ENCODE measurements around the gene CLMN.

CLMN gene

DNA sequence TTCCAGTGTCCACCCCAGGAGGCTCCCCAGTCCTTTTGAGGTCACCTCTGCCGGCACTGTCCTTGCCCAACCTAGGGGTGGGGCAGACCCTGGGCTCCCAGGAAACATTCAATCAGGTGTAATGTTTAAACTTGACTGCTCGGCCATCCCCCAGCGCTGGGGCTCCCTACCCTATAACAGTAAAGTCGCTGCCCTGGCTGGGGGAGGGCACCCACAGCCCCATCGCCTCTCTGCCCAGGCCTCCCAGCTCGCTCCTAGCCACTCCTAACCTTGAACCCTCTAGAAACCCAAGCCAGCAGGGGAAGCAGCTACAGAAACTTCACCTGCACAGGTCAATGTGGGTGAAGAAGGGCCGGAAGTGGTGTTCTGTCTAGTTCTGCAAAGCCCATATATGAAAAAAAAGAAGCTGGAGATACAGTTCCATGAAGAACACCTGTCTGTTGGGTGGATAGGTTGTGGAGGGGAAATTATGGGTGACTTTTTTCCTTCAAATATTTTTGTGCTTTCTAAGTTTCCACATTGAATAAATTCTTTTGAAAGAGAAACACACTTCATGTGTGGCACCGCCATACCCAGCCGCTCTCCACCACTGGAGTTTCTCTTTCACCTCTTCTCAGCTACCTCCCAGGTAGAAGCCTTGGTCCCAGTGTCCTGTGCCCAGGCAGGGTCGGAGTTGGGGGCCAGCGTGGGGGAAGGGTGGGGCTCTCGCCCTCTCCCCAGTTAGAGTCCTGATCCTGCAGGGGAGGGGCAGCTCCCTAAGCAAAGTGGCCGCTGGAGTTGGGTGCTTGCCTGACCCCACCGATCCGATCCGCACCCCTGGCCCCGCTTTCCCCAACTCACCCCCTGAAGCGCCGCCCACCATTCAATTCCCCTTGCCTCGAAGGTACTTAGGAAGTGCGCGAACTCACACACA, 1.1 kb downstream of the CLMN start:
- DNase-seq, result no peak

DNA sequence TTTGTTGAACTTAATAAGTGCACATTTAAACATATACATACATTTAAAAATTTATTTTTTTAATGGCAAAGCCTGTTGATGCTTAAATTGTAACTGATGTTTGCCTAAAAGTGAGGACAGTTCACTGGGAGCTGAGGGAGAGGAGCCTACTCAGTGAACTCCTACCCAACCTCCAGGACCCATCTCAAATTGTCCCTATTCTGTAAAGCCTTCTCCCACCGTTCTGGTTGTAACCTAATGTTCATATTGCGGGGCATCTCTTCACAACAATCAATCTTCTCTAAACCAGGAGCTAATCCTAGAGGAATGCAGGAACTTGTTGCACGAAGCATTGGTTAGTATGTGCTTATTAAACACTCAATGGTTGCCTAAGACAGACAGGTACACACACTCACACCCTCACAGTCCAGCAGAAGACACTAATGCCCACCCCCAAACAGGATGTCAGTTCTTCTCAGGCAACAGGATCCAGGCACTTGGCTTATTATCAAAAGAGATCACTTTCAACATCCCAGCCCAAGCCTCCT, 1.8 kb downstream of the CLMN start:
- no peak for DNase-seq

- no peak for DNase-seq
These were observed 2.9 kb downstream of the CLMN start for GRCh38 chr14:95316821-95317220.

DNA sequence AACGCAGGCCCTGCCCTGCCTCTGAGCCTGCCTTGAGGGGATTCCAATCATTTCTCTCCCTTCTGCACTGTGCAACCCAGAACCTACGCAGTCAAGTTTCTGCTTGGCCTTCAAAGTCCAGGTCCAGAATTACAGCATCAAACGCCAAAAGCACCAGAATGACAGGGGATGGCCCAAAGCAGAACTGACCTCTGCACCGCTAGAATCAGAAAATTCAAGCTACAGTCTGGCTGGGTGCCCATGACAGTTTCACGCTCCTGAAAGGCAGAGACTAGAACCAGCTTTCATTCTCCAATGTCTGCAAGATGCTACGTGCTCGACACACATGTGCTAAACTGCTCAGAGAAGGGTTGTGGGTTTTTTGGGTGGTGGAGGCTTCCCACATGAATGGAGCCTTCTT, 4.1 kb downstream of the CLMN start:
- DNase-seq, result no peak

DNA sequence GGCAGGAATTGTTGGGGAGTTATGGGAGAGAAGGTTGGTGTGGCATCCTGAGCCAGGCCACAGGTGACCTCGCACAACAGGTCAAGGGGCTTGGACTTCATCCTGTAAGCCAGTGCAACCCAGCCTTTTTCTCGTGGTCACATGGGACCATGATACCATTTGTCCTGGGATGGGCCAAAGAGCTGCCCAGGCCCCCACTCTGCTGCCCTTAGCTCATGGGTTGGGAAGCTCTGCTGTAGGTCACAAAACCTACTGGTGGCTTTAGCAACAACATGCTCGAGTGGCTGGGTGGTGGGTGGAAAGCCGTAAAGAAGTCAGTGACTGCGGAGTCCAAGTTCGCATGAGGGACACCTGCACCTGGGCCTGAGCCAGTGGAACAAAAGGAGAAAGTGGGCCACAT, 4.6 kb downstream of the CLMN start:
- DNase-seq, result no peak

GRCh38 chr14:95314609-95315008, 5.1 kb downstream of the CLMN start:
- no peak for DNase-seq

DNA sequence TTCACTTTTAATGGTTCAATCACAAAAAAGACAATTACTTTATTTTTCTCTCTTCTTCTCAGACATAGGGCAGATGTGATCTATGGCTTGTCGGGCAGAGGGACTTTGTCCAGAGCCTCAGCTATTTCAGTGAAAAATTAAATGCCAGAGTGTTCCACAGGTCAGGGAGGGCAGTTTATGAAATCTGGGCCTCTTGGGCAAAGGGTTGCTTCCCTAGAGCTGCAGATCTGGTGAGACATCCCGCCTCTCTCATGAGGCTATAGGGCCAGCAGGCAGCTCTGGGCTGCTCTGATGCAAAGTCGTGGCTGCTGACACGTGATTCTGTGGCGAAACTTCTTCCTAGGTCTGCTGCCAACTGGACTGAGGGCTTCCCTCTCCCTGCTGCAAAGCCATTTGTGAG, 6.0 kb downstream of the CLMN start:
- DNase-seq, result no peak

DNA sequence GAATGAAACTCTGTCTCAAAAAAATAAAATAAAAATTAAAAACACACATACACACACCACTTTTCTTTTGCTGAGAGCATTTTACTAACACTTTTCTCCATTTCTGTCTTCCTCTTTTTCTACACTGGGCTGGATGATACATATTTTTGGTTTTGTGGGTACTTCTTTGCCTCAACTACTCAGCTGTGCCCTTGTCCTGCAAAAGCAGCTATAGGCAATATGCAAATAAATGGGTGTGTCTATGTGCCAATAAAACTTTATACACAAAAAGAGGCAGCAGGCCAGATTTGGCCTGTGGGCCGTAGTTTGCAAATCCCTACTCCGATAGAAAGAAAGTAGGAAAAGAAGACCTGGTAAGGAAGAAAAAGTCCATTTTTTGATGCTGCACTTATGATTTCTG, 6.5 kb downstream of the CLMN start:
- DNase-seq, result no peak

- DNase-seq, result no peak
These were observed 7.4 kb downstream of the CLMN start for GRCh38 chr14:95312311-95312710.

DNA sequence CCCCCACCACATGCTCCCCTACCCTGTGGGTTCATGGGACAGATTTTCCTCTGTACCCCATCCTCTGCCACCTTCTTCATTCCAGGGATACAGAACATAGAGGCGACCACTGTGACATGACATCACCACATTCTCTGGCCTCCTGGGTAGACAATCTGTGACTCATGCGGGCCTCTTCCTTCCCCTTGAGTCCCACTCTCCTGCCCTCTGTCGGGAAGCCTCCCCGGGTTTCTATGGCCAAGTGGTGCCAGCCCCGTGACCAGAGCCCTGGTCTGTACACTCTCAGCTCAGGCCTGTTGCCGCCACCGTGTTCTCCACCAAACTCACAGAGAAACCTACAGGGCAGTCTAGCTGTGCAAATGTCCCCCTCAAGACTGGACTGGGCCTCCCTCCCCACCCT, 8.0 kb downstream of the CLMN start:
- no peak for DNase-seq

DNA sequence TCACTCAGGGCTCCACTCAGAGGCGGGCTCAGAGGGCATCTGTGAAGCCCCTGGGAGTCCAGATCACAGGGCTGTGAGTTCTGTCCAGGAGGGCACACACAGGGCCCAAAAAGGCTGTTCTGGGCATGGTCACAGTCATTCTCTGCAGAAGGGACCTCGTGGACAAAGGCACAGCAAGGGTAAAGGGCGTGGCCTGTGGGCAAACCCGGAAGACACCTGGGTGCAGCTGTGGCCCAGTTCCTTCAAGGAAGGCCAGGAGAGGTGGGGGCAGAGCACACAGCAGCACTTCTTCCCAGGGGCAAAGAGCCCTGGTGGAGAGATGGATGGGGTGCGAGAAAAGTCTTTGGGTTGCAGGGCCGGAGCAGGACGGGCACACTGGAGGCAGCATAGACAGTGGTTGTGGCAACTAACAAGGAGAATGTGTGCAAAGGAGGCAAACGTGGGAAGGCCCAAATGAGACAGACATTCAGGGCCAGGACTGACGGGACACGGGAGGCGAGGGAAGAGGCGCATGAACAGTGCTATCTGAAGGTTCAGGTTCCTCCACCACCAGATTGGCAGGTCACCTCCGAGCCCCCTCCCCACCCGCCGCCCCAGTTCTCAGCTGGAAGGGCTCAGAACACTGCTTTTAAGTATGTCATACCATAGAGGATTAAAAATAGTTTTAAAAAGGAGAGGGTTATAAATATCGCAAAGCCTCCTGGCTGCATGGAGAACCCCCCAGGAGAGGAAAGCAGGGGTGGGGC, 8.9 kb downstream of the CLMN start:
- DNase-seq, result no peak

DNA sequence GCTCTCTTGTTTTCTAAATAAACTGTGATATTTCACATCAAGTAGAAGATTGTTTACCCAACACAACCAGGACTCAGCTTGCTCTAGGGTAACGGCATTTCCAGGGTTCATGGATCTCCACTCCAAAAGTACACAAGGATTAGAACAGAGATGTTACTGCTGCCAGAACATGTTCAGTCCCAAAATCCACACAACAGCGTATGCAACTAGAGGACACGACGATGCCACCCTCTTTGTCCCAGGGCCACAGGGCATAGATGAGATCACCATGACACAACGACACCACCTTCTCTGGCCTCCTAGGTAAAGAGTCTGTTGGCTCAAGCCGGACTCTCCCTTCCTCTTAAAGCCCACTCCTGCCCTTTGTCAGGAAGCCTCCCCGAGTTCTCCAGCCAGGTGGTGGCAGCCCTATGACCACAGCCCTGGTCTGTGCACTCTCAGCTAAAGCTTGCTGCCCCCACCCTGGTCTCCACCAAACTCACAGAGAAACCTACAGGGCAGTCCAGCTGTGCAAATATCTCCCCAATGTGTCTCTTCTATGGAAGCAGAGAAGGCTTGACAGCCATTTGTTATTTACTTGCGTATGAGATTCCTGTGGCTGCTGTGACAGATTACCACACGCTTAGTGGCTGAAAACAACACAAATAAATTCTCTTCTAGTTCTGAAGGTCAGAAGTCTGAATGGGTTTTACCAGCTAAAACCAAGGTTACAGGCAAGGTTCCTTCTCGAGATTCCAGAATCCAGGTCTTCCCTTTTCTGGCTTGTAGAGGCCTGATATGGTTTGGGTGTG, 10.3 kb downstream of the CLMN start:
- no peak for DNase-seq

GRCh38 chr14:95308073-95308472, 11.6 kb downstream of the CLMN start:
- no peak for DNase-seq

GRCh38 chr14:95307402-95308041, 12.2 kb downstream of the CLMN start:
- no peak for DNase-seq

DNA sequence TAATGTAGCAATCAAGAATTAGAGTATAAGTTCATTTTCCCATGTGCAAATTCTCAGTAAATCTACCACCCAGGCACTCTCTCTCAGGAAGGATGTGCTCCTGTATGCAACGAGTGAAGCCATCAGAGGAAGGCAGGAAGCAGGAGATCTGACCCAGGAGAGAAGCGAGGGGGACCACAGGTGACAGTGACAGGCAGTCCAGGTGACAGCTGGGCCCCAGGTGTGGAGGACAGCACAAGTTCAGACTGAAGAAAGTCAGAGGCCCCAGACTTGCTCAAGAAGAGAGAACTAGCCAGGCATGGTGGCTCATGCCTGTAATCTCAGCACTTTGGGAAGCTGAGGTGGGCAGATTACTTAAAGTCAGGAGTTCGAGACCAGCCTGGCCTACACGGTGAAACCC, 13.8 kb downstream of the CLMN start:
- no peak for DNase-seq

- no peak for DNase-seq
These were observed 14.6 kb downstream of the CLMN start for GRCh38 chr14:95305145-95305544.

GRCh38 chr14:95304342-95304741, 15.4 kb downstream of the CLMN start:
- DNase-seq, result no peak

GRCh38 chr14:95303552-95303951, 16.2 kb downstream of the CLMN start:
- DNase-seq, result no peak

- no peak for DNase-seq
These were observed 16.8 kb downstream of the CLMN start for GRCh38 chr14:95302667-95303506.

DNA sequence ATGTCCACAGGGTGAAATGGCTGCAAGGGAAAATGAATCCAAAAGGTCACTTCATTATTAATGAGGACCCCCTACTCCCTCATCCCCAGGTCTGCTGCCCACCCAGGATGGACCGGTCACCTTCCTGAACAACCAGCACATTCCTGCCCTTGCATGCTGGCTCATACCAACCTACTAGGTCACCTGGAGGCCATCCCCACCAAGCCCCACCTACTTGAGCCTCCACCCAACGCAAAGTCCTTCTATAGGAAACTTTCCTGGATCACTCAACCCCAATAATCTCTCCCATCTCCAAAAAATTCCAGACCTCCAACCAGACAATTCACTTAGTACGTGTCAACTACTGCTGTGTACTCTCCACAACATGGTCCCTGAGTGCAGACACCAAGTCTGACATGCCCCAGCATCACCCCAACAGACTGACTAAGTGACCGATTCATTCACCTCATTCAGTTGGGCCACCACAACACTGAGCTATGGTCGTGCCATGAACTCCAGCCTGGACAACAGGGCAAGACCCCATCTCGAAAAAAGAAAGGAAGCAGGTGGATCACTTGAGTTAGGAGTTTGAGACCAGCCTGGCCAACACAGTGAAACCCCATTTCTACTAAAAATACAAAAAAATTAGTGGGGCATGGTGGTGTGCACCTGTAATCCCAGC, 18.1 kb downstream of the CLMN start:
- no peak for DNase-seq

All from activated CD4-positive, alpha-beta T cell treated with anti-CD3 and anti-CD28 coated beads, Interleukin-2, amount 50 U/mL, for 4 hours (primary cell).